ENCODE results near the gene PSPN. TPM values are rescaled to one million over a fixed set of nuclear protein-coding genes. Genes with fewer than 3 reads are reported as not detected.

The PSPN gene
- total RNA-seq, 1 experiment from 2014 or later: 1.6 TPM

- no peak for TF ChIP-seq POLR2AphosphoS5 (IDR thresholded peaks at IDR 0.05; ENCODE audit: low read depth, low read length)
- TF ChIP-seq TCF7L2 (IDR thresholded peaks at IDR 0.05; ENCODE audit: low read depth, low read length): no peak
- TF ChIP-seq CTCF (IDR thresholded peaks at IDR 0.05): no peak
- no peak for TF ChIP-seq REST (IDR thresholded peaks at IDR 0.05; ENCODE audit: insufficient read depth in 1 of 2, low read depth in 2 of 2, low read length in 1 of 2)
- no peak for TF ChIP-seq SIN3A (IDR thresholded peaks at IDR 0.05; ENCODE audit: borderline replicate concordance, insufficient read depth, low read depth, low read length)
- ChIA-PET POLR2A (interaction anchor here (0.7 kb wide), 1 partner anchor 193 kb away, joined by 11 read pairs; no protein-coding TSS in a partner anchor), CTCF (no interaction called here)
- Histone ChIP-seq H3K27ac (ENCODE audit: low read length) (peak overlapping the region; percentile 93), H3K27me3 (ENCODE audit: control insufficient read depth, insufficient read depth, low read length) (no peaks in the 10 kb centered on the region), H3K4me3 (ENCODE audit: low read depth in 2 of 2, low read length in 2 of 2) (peak overlapping the region; percentile 80 to 94), H3K9me3 (ENCODE audit: control insufficient read depth, insufficient read depth, low read depth, low read length) (no peaks in the 10 kb centered on the region), H3K4me1 (ENCODE audit: control insufficient read depth, insufficient read depth, low read length) (peaks cover 7% of the 10 kb centered on the region; the same call in 1 of the 2 replicates), H3K36me3 (ENCODE audit: control insufficient read depth, insufficient read depth, low read length) (peaks cover 6% of the 10 kb centered on the region)
- no TSS peak for BruUV-seq (replicated peaks)
- ATAC-seq: peak; percentile 7
- in situ Hi-C loops (cut with HindIII; ENCODE audit: low pct_unique_long_range_greater_than_20kb, low sequenced_read_pairs): no loop called here
- DNase-seq (ENCODE audit: low read depth, low spot score): no peak
- intact Hi-C loops (cut with micrococcal nuclease; ENCODE audit: unreplicated experiment): no loop called here
Observed at GRCh38 chr19:6393983-6394412, 18.3 kb upstream of the PSPN start.

GRCh38 chr19:6393074-6393982, 17.6 kb upstream of the PSPN start, which contains the start of gene GTF2F1:
Gene GTF2F1 (minus strand): TSS chr19:6393164. CDS start chr19:6392995, 169 bp downstream.
- peaks cover 6% of the 10 kb centered on the region for H3K36me3 ChIP-seq (ENCODE audit: control insufficient read depth, insufficient read depth, low read length)
- H3K4me1 ChIP-seq (ENCODE audit: control insufficient read depth, insufficient read depth, low read length): peaks cover 7% of the 10 kb centered on the region; the same call in 1 of the 2 replicates
- H3K4me3 ChIP-seq (ENCODE audit: low read depth in 2 of 2, low read length in 2 of 2): peak within 1 kb of the TSS; percentile 80 to 94
- H3K9me3 ChIP-seq (ENCODE audit: control insufficient read depth, insufficient read depth, low read depth, low read length): no peaks in the 10 kb centered on the region
- CTCF ChIA-PET: interaction anchor here (0.6 kb wide), 1 partner anchor 415 kb away, joined by 3 read pairs; the partner anchor contains the start of gene RANBP3
- in situ Hi-C loops (cut with HindIII; ENCODE audit: low pct_unique_long_range_greater_than_20kb, low sequenced_read_pairs) (no loop called here), intact Hi-C loops (cut with micrococcal nuclease; ENCODE audit: unreplicated experiment) (no loop called here)
- POLR2A ChIA-PET: no interaction called here
- TF ChIP-seq SIN3A (IDR thresholded peaks at IDR 0.05; ENCODE audit: borderline replicate concordance, insufficient read depth, low read depth, low read length): peak; percentile 84; the same call in 1 of the 2 replicates
- TF ChIP-seq TCF7L2 (IDR thresholded peaks at IDR 0.05; ENCODE audit: low read depth, low read length): no peak
- TF ChIP-seq CTCF (IDR thresholded peaks at IDR 0.05): no peak
- TF ChIP-seq REST (IDR thresholded peaks at IDR 0.05; ENCODE audit: insufficient read depth in 1 of 2, low read depth in 2 of 2, low read length in 1 of 2): no peak
- TF ChIP-seq POLR2AphosphoS5 (IDR thresholded peaks at IDR 0.05; ENCODE audit: low read depth, low read length): peak; percentile 53; the same call in 1 of the 2 replicates
- peak; percentile 75 for DNase-seq (ENCODE audit: low read depth, low spot score)
- no TSS peak for BruUV-seq (replicated peaks)
- no peaks in the 10 kb centered on the region for H3K27me3 ChIP-seq (ENCODE audit: control insufficient read depth, insufficient read depth, low read length)
- ATAC-seq: peak; percentile 94
- H3K27ac ChIP-seq (ENCODE audit: low read length): peak within 1 kb of the TSS; percentile 93

All from Panc1 (cell line).